Calu3 (cell line): ENCODE measurements around the gene RET. TPM values are rescaled to one million over a fixed set of nuclear protein-coding genes. Genes with fewer than 3 reads are reported as not detected.

Source experiments
- BruUV-seq: library from RNA; stranded (reverse); fragments of 400-500 nt; replicated peaks from 2 replicates; lab custom pipeline; 2021; lab: Mats Ljungman, UMichigan
- CTCF ChIA-PET: fragments of 300-600 bp; sonication (Branson Sonifier 250); formaldehyde crosslinking; loops from one replicate; lab custom pipeline; 2022; ENCODE audit warnings: antibody characterized with exemption; lab: Charles Lee
- DNase-seq: peaks from one replicate; pipeline ENCODE4 v3.0.0; 2022
- H3K27ac Mint-ChIP-seq: one replicate; pipeline ENCODE4 v1.8.0; 2022; ENCODE audit warnings: mixed read lengths; ENCODE audit not compliant: unreplicated experiment
- H3K27me3 Mint-ChIP-seq: one replicate; pipeline ENCODE4 v1.8.0; 2022; ENCODE audit warnings: mixed read lengths; ENCODE audit not compliant: unreplicated experiment
- H3K36me3 Mint-ChIP-seq: one replicate; pipeline ENCODE4 v1.8.0; 2022; ENCODE audit warnings: mild to moderate bottlenecking, moderate library complexity, mixed read lengths; ENCODE audit not compliant: insufficient read depth, unreplicated experiment
- H3K4me1 Mint-ChIP-seq: one replicate; pipeline ENCODE4 v1.8.0; 2022; ENCODE audit warnings: mild to moderate bottlenecking, low read depth, mixed read lengths; ENCODE audit not compliant: unreplicated experiment
- H3K4me3 Mint-ChIP-seq: one replicate; pipeline ENCODE4 v1.8.0; 2022; ENCODE audit warnings: mild to moderate bottlenecking, low read depth, moderate library complexity, mixed read lengths; ENCODE audit not compliant: unreplicated experiment
- H3K9me3 Mint-ChIP-seq: one replicate; pipeline ENCODE4 v1.8.0; 2022; ENCODE audit warnings: low read depth, mixed read lengths; ENCODE audit not compliant: unreplicated experiment
- intact Hi-C: fragments of 100-400 bp; cut with micrococcal nuclease; formaldehyde crosslinking; loops from one replicate; pipeline ENCODE4 v1.10.0; 2022; ENCODE audit not compliant: unreplicated experiment
- total RNA-seq: library from RNA; stranded (reverse); gene quantifications from 2 replicates; pipeline ENCODE4 v1.2.3, GENCODE V29; 2022
- TF ChIP-seq, protein P1 (sequence below): fragments of 200-600 bp; IDR thresholded peaks from one replicate; pipeline ENCODE4 v1.8.0; 2022; ENCODE audit warnings: antibody characterized with exemption; ENCODE audit not compliant: unreplicated experiment

Gene RET
- total RNA-seq, 1 experiment from 2014 or later = not detected

DNA sequence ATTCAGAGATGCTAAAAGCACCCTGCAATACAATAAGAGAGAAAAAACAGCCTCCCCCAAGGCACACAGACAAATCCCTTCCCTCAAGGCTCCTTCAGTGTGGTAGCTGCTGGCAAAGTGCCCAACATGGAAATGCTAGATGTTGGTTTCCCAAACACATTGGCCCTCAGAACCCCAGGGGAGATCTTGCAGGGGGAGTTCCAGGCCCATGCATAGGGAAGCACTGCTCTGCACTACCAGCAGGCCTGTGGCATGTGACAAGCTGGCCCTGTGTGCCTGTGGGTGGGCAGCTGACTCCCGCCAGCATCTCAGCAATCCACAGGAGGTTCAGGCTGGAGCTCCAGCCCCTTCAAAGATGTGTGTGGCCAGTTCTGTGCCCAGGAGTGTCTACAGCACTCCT, 44.6 kb downstream of the RET start:
- Mint-ChIP-seq H3K27ac (no peak overlapping the region), H3K36me3 (no peaks in the 10 kb centered on the region), H3K4me3 (no peak overlapping the region), H3K4me1 (no peaks in the 10 kb centered on the region), H3K27me3 (peaks cover 72% of the 10 kb centered on the region), H3K9me3 (no peaks in the 10 kb centered on the region)
- no TSS peak for BruUV-seq
- TF ChIP-seq, protein P1, sequence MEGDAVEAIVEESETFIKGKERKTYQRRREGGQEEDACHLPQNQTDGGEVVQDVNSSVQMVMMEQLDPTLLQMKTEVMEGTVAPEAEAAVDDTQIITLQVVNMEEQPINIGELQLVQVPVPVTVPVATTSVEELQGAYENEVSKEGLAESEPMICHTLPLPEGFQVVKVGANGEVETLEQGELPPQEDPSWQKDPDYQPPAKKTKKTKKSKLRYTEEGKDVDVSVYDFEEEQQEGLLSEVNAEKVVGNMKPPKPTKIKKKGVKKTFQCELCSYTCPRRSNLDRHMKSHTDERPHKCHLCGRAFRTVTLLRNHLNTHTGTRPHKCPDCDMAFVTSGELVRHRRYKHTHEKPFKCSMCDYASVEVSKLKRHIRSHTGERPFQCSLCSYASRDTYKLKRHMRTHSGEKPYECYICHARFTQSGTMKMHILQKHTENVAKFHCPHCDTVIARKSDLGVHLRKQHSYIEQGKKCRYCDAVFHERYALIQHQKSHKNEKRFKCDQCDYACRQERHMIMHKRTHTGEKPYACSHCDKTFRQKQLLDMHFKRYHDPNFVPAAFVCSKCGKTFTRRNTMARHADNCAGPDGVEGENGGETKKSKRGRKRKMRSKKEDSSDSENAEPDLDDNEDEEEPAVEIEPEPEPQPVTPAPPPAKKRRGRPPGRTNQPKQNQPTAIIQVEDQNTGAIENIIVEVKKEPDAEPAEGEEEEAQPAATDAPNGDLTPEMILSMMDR = no peak
- intact Hi-C loops = no loop called here
- CTCF ChIA-PET = interaction anchor here (1.0 kb wide), 1 partner anchor 10 kb away, joined by 4 read pairs; no protein-coding TSS in a partner anchor
- DNase-seq = no peak

DNA sequence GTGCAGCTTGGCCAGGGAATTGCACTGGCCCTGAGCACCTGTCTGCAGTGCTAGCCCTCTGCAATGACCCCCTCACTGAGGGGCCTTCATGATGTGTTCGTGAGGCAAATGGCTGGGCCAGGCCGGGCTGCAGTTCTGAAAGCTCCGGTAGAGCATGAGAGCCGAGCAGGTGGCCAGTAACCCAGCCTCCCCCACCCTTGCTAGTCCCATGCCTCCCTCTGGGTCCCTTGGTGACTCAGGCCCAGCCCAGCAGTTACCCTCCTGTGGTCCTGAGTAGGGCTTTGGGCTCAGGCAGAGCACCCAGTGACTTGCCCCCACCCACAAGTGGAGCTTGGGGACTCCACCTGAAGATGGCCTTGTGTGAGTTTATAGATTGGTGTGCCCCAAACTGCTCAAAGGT, 45.2 kb downstream of the RET start:
- Mint-ChIP-seq H3K27ac (no peak overlapping the region), H3K9me3 (no peaks in the 10 kb centered on the region), H3K27me3 (peaks cover 76% of the 10 kb centered on the region), H3K4me3 (no peak overlapping the region), H3K4me1 (no peaks in the 10 kb centered on the region), H3K36me3 (no peaks in the 10 kb centered on the region)
- intact Hi-C loops = no loop called here
- no TSS peak for BruUV-seq
- CTCF ChIA-PET = no interaction called here
- DNase-seq = no peak
- TF ChIP-seq, protein P1 = no peak

DNA sequence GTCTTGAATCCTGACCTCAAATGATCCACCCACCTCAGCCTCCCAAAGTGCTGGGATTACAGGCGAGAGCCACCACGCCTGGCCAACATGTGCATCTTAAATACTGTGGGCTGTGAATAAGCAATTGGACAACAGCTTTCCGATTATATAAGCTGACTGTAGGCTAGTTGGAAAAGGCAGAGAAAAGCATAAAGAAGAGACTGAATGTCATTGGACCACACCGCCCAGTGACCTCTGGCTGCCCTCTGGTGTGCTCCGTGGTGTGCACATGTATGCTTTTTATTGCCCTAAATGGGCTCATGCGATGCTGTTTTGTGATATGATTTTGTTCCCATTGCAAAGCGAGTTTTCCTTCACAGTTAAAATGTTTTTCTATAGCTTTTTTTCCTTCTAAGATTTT, 46.0 kb downstream of the RET start:
- H3K4me3 Mint-ChIP-seq = no peak overlapping the region
- no peak overlapping the region for H3K27ac Mint-ChIP-seq
- DNase-seq = no peak
- H3K36me3 Mint-ChIP-seq = no peaks in the 10 kb centered on the region
- no TSS peak for BruUV-seq
- H3K27me3 Mint-ChIP-seq = peaks cover 76% of the 10 kb centered on the region
- TF ChIP-seq, protein P1 = no peak
- CTCF ChIA-PET = no interaction called here
- no peaks in the 10 kb centered on the region for H3K4me1 Mint-ChIP-seq
- no peaks in the 10 kb centered on the region for H3K9me3 Mint-ChIP-seq
- intact Hi-C loops = no loop called here

DNA sequence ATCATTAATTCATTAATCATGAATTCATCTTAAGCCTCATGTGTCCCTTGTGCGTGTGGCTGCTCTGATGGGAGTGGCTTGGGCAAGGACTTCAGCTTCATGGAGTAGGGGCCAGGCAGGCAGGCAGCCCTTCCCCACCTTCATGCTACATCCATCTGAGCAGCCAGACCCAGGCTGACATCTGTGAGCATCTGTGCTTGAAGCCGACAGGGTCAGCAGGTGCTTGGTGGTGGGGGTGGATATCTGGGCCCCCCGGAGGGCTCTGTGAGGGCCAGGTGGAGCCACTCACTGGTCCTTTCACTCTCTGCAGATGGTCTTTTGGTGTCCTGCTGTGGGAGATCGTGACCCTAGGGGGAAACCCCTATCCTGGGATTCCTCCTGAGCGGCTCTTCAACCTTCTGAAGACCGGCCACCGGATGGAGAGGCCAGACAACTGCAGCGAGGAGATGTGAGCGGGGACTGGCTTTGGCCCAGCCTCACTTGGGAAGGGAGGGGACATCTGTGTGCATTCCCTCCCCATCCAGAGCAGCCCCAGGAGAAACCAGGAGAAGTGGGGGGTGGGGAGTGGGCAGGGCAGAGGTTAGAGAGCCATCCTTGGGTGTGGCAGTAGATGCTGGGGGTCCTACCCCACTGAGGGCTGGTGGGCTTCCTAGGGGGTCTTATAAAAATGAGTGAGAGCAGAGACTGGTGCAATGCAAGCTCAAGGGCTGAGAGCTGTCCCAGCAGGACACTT, 46.7 kb downstream of the RET start:
- H3K9me3 Mint-ChIP-seq = no peaks in the 10 kb centered on the region
- H3K27ac Mint-ChIP-seq = no peak overlapping the region
- peaks cover 76% of the 10 kb centered on the region for H3K27me3 Mint-ChIP-seq
- H3K4me1 Mint-ChIP-seq = no peaks in the 10 kb centered on the region
- CTCF ChIA-PET = no interaction called here
- intact Hi-C loops = no loop called here
- DNase-seq = no peak
- no peaks in the 10 kb centered on the region for H3K36me3 Mint-ChIP-seq
- no TSS peak for BruUV-seq
- no peak overlapping the region for H3K4me3 Mint-ChIP-seq
- TF ChIP-seq, protein P1 = no peak
